Osteocyte (in vitro differentiated cells): Measurements from ENCODE around the gene ENTPD7. TPM values are rescaled to one million over a fixed set of nuclear protein-coding genes. Genes with fewer than 3 reads are reported as not detected.

Experiments used
- DNase-seq: peaks from one replicate; pipeline ENCODE4 v3.0.0; 2021; ENCODE audit warnings: mixed read lengths; ENCODE audit not compliant: unreplicated experiment; ENCODE audit errors: extremely low spot score
- H3K27ac Mint-ChIP-seq: one replicate; pipeline ENCODE4 v1.8.0; 2021; ENCODE audit warnings: mild to moderate bottlenecking, mixed read lengths; ENCODE audit not compliant: unreplicated experiment
- H3K27me3 Mint-ChIP-seq: one replicate; pipeline ENCODE4 v1.8.0; 2021; ENCODE audit warnings: mixed read lengths; ENCODE audit not compliant: unreplicated experiment
- H3K36me3 Mint-ChIP-seq: one replicate; pipeline ENCODE4 v1.8.0; 2021; ENCODE audit warnings: mixed read lengths; ENCODE audit not compliant: unreplicated experiment
- H3K4me1 Mint-ChIP-seq: one replicate; pipeline ENCODE4 v1.8.0; 2021; ENCODE audit warnings: mixed read lengths; ENCODE audit not compliant: unreplicated experiment
- H3K4me3 Mint-ChIP-seq: one replicate; pipeline ENCODE4 v1.8.0; 2021; ENCODE audit warnings: mild to moderate bottlenecking, moderate library complexity, mixed read lengths; ENCODE audit not compliant: unreplicated experiment
- H3K9me3 Mint-ChIP-seq: one replicate; pipeline ENCODE4 v1.8.0; 2021; ENCODE audit warnings: mixed read lengths; ENCODE audit not compliant: unreplicated experiment
- CTCF ChIP-seq: fragments of 200-600 bp; sonication (generic); IDR thresholded peaks from 2 replicates; pipeline ENCODE4 v1.5.0; 2021; ENCODE audit warnings: antibody characterized with exemption, mild to moderate bottlenecking, moderate library complexity
- total RNA-seq: library from RNA; stranded (reverse); gene quantifications from 2 replicates; pipeline ENCODE4 v1.2.1, GENCODE V29; 2021

The ENTPD7 gene
- total RNA-seq, 1 donor from 2014 or later: 21.7 TPM

- no peak for DNase-seq
- TF ChIP-seq CTCF: no peak
- Mint-ChIP-seq H3K27ac (no peak overlapping the region), H3K4me3 (no peak overlapping the region), H3K36me3 (peaks cover 25% of the 10 kb centered on the region), H3K9me3 (no peaks in the 10 kb centered on the region), H3K27me3 (no peaks in the 10 kb centered on the region), H3K4me1 (peaks cover 20% of the 10 kb centered on the region)
Measured at GRCh38 chr10:99665304-99665703, 6.0 kb downstream of the ENTPD7 start.

GRCh38 chr10:99667108-99667751 lies 7.9 kb downstream of the ENTPD7 start:
- Mint-ChIP-seq H3K27ac (no peak overlapping the region), H3K27me3 (no peaks in the 10 kb centered on the region), H3K4me3 (no peak overlapping the region), H3K36me3 (peaks cover 22% of the 10 kb centered on the region), H3K4me1 (peaks cover 4% of the 10 kb centered on the region), H3K9me3 (no peaks in the 10 kb centered on the region)
- no peak for DNase-seq
- no peak for TF ChIP-seq CTCF

GRCh38 chr10:99671386-99671785 lies 12.1 kb downstream of the ENTPD7 start:
- TF ChIP-seq CTCF: no peak
- Mint-ChIP-seq H3K9me3 (no peaks in the 10 kb centered on the region), H3K27ac (no peak overlapping the region), H3K36me3 (peaks cover 18% of the 10 kb centered on the region), H3K4me1 (no peaks in the 10 kb centered on the region), H3K27me3 (no peaks in the 10 kb centered on the region), H3K4me3 (no peak overlapping the region)
- no peak for DNase-seq

GRCh38 chr10:99672884-99673283 lies 13.6 kb downstream of the ENTPD7 start:
- Mint-ChIP-seq H3K27ac (no peak overlapping the region), H3K4me3 (no peak overlapping the region), H3K4me1 (no peaks in the 10 kb centered on the region), H3K9me3 (no peaks in the 10 kb centered on the region), H3K27me3 (no peaks in the 10 kb centered on the region), H3K36me3 (peaks cover 8% of the 10 kb centered on the region)
- DNase-seq: no peak
- no peak for TF ChIP-seq CTCF

- H3K4me3 Mint-ChIP-seq: no peak overlapping the region
- no peaks in the 10 kb centered on the region for H3K27me3 Mint-ChIP-seq
- no peaks in the 10 kb centered on the region for H3K4me1 Mint-ChIP-seq
- H3K36me3 Mint-ChIP-seq: peaks cover 8% of the 10 kb centered on the region
- H3K9me3 Mint-ChIP-seq: no peaks in the 10 kb centered on the region
- no peak overlapping the region for H3K27ac Mint-ChIP-seq
- TF ChIP-seq CTCF: no peak
- no peak for DNase-seq
Measured at GRCh38 chr10:99673492-99673891, 14.2 kb downstream of the ENTPD7 start.
